ENCODE results near the gene DGCR6L.
"Not testable (repeated sequence)": the region's sequence is repeated elsewhere in the genome, so short reads cannot be mapped to it uniquely, and the experiment has no call there.

Gene DGCR6L

GRCh38 chr22:20272174-20272573, 47.7 kb downstream of the DGCR6L start:
- no peak overlapping the region for H3K4me3 ChIP-seq (ENCODE audit: severe bottlenecking)

DNA sequence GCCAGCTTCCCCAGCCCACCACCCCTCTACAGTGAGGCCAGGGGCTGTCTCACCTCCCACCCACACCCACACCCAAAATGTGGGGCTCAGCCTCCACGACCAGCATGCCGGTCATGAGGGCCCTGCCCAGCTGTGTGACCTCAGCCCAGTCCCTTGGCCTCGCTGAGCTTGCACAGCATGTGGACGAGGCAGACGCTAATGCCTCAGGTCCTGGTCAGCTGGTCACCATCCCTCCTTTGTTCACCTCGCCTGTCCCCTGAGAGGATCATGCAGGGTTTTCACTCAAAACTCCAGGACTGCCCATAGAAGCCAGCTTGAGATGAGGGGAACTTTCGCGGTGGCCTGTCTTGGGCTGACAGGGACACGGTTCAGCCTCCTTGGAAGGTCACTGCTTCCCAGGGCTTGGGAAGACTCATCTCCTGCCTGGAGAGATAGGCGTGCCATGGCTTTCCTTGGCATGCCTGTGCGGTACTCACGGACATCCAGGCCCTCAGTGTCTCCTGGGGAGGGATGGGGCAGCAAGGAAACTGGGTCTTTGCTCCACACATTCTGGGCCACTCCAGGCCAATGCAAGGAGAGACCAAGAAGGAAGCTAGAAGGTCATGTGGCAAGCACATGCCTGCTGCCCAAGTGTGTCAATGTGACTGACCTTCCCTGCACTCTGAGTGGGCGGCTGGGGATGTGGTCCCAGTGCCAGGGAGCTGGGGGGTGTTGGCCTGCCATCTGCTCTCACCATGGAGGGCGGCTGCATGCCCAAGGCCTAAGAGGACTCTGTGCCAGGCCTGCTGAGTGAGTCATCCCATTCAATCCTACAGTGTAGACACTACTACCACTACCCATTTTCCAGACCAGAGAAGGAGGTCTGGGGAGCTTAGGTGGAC, 48.5 kb downstream of the DGCR6L start:
- no peak overlapping the region for H3K27ac ChIP-seq (ENCODE audit: poor library complexity, severe bottlenecking)
- H3K4me1 ChIP-seq (ENCODE audit: insufficient read depth, poor library complexity, severe bottlenecking): no peaks in the 10 kb centered on the region
- H3K36me3 ChIP-seq (ENCODE audit: low read depth): no peaks in the 10 kb centered on the region
- H3K4me3 ChIP-seq (ENCODE audit: severe bottlenecking): no peak overlapping the region
- no peaks in the 10 kb centered on the region for H3K27me3 ChIP-seq (ENCODE audit: insufficient read depth, poor library complexity, severe bottlenecking)
- ATAC-seq (ENCODE audit: low read depth): no peak
- DNase-seq (ENCODE audit: low spot score): no peak
- no peaks in the 10 kb centered on the region for H3K9me3 ChIP-seq (ENCODE audit: severe bottlenecking)
- TF ChIP-seq, protein P1, sequence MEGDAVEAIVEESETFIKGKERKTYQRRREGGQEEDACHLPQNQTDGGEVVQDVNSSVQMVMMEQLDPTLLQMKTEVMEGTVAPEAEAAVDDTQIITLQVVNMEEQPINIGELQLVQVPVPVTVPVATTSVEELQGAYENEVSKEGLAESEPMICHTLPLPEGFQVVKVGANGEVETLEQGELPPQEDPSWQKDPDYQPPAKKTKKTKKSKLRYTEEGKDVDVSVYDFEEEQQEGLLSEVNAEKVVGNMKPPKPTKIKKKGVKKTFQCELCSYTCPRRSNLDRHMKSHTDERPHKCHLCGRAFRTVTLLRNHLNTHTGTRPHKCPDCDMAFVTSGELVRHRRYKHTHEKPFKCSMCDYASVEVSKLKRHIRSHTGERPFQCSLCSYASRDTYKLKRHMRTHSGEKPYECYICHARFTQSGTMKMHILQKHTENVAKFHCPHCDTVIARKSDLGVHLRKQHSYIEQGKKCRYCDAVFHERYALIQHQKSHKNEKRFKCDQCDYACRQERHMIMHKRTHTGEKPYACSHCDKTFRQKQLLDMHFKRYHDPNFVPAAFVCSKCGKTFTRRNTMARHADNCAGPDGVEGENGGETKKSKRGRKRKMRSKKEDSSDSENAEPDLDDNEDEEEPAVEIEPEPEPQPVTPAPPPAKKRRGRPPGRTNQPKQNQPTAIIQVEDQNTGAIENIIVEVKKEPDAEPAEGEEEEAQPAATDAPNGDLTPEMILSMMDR (IDR thresholded peaks at IDR 0.05; ENCODE audit: poor library complexity, severe bottlenecking): no peak

More at GRCh38 chr22:20272174-20272573, 47.7 kb downstream of the DGCR6L start:
- no peaks in the 10 kb centered on the region for H3K9me3 ChIP-seq (ENCODE audit: severe bottlenecking)
- DNase-seq (ENCODE audit: low spot score): no peak
- H3K4me1 ChIP-seq (ENCODE audit: insufficient read depth, poor library complexity, severe bottlenecking): no peaks in the 10 kb centered on the region
- ATAC-seq (ENCODE audit: low read depth): no peak
- TF ChIP-seq, protein P1 (IDR thresholded peaks at IDR 0.05; ENCODE audit: poor library complexity, severe bottlenecking): no peak
- H3K36me3 ChIP-seq (ENCODE audit: low read depth): no peaks in the 10 kb centered on the region
- no peak overlapping the region for H3K27ac ChIP-seq (ENCODE audit: poor library complexity, severe bottlenecking)
- no peaks in the 10 kb centered on the region for H3K27me3 ChIP-seq (ENCODE audit: insufficient read depth, poor library complexity, severe bottlenecking)

DNA sequence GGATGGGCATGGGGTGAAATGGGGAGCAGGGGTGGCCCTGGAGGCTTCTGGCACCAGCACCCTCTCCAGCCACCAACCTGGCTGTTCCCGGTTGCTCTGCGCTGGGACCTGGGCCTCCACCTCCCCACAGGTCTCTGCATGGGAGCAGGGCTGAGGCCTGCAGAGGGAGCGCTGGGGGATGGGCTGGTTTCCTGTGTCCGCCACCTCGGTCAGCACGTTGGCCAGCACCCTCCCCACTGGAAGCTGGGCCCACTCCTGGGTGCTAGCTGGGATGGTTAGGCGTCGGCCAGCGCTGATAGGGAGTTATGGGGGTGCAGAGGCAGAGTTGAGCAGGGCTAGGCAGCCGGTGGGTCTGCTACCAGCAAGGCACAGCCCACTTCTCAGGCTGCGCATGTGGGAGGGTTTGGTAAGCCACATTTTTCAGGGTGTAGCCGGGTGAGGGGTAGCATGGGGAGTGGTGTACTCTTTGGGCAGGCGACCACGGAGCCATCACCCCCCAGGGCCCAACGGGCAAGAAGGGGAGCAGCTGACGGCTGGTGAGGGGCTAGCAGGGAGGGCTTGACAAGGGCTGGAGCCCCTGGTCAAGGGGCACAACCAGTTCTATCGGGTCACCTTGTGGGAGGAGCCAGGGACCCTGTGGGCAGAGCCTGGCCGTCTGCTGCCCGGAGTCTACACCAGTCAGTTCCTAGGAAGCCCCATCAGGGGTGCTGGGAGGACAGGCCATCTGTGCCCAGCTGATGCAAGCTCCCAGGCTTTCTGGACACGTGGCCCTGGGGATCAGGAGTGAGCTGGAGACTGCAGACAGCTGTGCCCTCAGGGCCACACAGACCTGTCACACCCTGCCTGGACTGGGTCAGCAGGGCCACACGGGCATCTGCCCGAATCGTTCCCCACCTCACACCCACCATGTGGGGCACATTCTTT, 49.4 kb downstream of the DGCR6L start:
- not testable (repeated sequence) for DNase-seq (ENCODE audit: low spot score); ATAC-seq (ENCODE audit: low read depth); H3K27me3 ChIP-seq (ENCODE audit: insufficient read depth, poor library complexity, severe bottlenecking); H3K4me1 ChIP-seq (ENCODE audit: insufficient read depth, poor library complexity, severe bottlenecking); H3K36me3 ChIP-seq (ENCODE audit: low read depth); H3K27ac ChIP-seq (ENCODE audit: poor library complexity, severe bottlenecking); H3K9me3 ChIP-seq (ENCODE audit: severe bottlenecking); H3K4me3 ChIP-seq (ENCODE audit: severe bottlenecking)

DNA sequence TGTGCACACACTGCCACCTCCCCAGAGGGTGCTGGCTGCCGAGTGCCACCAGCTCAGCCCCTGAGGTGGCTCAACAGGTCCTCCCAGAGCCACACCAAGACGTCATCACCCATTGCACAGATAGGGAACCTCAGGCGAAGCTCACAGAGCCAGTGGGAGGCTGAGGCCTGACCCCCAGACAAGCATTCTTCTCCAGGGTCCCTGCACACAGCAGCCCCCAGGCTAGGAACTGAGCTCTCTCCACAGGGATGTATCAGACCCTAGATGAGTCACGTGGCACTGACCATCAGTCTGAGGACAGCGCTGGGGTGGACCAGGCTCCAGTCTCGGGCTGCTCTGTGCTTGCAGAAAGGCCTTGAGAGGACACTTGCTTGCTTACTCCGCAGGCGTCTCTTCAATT, 50.2 kb downstream of the DGCR6L start:
- not testable (repeated sequence) for H3K27ac ChIP-seq (ENCODE audit: poor library complexity, severe bottlenecking); ATAC-seq (ENCODE audit: low read depth)

DNA sequence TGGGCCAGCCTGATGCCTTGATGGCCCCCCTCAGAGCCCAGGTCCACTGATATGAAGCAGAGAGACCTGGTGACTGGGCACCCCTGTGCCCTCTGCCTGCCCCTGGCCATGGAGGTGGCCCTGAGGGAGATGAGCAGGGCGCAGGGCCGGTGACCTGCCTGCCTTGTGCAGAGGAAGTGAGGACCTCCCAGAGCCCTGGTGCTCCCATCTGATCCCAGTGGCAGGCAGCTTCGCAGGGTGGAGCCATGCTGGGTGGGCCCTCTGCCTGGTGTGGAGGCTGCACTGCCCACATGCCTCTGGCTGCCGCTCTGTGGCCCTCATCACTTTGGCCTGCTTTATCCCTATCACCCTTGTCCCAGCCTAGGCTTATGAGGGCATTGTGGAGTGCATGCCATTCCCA, 50.7 kb downstream of the DGCR6L start:
- DNase-seq (ENCODE audit: low spot score); H3K36me3 ChIP-seq (ENCODE audit: low read depth); H3K4me1 ChIP-seq (ENCODE audit: insufficient read depth, poor library complexity, severe bottlenecking); H3K4me3 ChIP-seq (ENCODE audit: severe bottlenecking); H3K9me3 ChIP-seq (ENCODE audit: severe bottlenecking); ATAC-seq (ENCODE audit: low read depth); H3K27me3 ChIP-seq (ENCODE audit: insufficient read depth, poor library complexity, severe bottlenecking); H3K27ac ChIP-seq (ENCODE audit: poor library complexity, severe bottlenecking): not testable (repeated sequence)

More for the DNA sequence above, 50.2 kb downstream of the DGCR6L start:
- not testable (repeated sequence) for H3K36me3 ChIP-seq (ENCODE audit: low read depth); H3K4me3 ChIP-seq (ENCODE audit: severe bottlenecking); H3K9me3 ChIP-seq (ENCODE audit: severe bottlenecking); H3K4me1 ChIP-seq (ENCODE audit: insufficient read depth, poor library complexity, severe bottlenecking); DNase-seq (ENCODE audit: low spot score); H3K27me3 ChIP-seq (ENCODE audit: insufficient read depth, poor library complexity, severe bottlenecking)

DNA sequence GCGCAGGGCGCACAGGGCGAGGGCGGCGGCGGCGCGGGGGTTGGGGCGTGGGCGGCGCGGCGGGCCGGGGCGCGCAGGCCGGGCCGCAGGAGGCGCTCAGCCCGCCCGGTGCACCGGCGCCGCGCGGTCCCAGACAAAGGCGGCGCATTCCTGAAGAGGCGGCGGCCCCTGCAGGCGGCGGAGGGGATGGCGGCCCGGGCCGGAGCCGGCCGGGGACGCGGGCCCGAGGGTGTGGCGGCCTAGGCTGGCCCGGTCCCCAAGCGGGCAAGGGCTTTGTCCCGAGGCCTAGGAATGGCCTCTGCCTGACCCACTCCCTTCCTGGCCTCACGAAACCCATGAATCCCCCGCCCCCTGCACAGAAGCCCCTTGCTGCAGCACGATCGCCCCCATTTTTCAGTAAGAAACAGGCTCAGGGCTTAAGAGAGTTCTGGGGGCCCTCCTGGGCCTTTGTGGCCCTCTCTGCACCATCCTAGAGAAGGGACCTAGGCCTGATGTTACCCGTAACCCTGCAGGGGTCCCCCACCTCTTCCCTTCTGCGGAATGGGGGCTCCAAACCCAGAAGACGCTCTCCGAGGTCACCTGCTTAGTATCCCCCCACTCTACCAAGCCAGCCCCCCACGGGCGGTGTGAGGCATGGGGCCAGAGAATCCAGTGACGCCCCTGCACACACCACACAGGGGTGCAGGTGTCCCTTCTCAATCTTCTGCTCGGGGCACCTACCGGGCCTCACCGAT, 51.4 kb downstream of the DGCR6L start, which contains the start of gene RTN4R:
Gene RTN4R, minus strand, starts transcription at position 40 of the 734 bp plus-strand sequence. CDS start 226 bp downstream, outside the sequence.
- peak; percentile 73 for ATAC-seq (ENCODE audit: low read depth)

More for the DNA sequence above, 51.4 kb downstream of the DGCR6L start, which contains the start of gene RTN4R:
- Histone ChIP-seq H3K9me3 (ENCODE audit: severe bottlenecking) (no peaks in the 10 kb centered on the region), H3K4me3 (ENCODE audit: severe bottlenecking) (peak within 1 kb of the TSS; percentile 70), H3K27me3 (ENCODE audit: insufficient read depth, poor library complexity, severe bottlenecking) (no peaks in the 10 kb centered on the region), H3K27ac (ENCODE audit: poor library complexity, severe bottlenecking) (peak within 1 kb of the TSS; percentile 23), H3K4me1 (ENCODE audit: insufficient read depth, poor library complexity, severe bottlenecking) (no peaks in the 10 kb centered on the region), H3K36me3 (ENCODE audit: low read depth) (no peaks in the 10 kb centered on the region)
- DNase-seq (ENCODE audit: low spot score): no peak
- TF ChIP-seq, protein P1 (IDR thresholded peaks at IDR 0.05; ENCODE audit: poor library complexity, severe bottlenecking): peak; percentile 29
